HG02759 (cell line): ENCODE results near the gene SSTR3.
"Not testable (repeated sequence)": the region's sequence is repeated elsewhere in the genome, so short reads cannot be mapped to it uniquely, and the experiment has no call there.

Experiments used
- ATAC-seq: cut with Tn5 transposase; IDR thresholded peaks from one replicate; pipeline ENCODE4 v1.9.1; 2021; ENCODE audit warnings: mild to moderate bottlenecking, moderate library complexity; ENCODE audit not compliant: unreplicated experiment

Gene SSTR3

GRCh38 chr22:37183432-37184379 lies 28.6 kb downstream of the SSTR3 start:
- no peak for ATAC-seq

GRCh38 chr22:37182949-37183245 lies 29.4 kb downstream of the SSTR3 start:
- ATAC-seq, result no peak

DNA sequence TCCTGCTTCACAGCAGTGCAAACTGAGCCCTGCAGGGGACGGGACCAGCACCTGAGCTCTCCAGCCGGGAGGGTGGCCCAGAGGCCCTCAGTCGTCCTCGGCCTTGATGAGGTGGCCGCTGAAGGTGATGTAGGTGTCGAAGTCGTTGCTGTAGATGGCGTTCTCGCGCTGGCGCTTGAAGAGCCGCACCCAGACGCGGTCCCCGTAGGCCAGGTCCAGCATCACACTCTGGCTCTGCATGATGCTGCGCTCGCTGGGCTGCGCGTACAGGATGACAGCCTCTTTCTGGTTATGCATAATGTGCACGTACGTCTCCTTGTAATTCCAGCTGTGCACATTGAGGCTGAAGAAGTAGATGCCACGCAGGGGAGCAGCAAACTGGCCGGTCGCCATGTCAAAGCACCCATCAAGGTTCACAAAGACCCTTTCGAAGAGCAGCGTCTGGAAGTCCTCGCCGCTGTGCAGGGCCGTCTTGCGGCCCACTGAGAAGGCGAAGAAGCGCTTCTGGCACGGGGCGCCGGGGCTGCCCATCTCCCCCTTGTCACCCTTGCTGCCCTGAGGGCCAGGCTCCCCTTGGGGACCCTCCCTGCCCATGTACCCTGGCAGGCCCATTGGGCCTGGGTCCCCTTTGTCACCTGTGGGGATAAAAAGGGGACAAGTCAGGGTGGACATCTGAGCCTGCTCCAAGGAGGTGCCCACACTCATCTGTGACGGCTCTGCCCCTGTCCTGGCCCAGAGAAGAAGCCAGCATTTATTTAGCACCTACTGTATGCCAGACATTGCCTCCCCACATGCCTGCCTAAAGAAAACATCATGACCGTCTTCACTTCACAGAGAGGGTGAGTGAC lies 30.0 kb downstream of the SSTR3 start:
- no peak for ATAC-seq

- ATAC-seq, result no peak
These were observed 30.6 kb downstream of the SSTR3 start for GRCh38 chr22:37181681-37182080.

- no peak for ATAC-seq
These were observed 31.6 kb downstream of the SSTR3 start for GRCh38 chr22:37180531-37181231.

GRCh38 chr22:37179622-37180420 lies 32.5 kb downstream of the SSTR3 start:
- no peak for ATAC-seq

DNA sequence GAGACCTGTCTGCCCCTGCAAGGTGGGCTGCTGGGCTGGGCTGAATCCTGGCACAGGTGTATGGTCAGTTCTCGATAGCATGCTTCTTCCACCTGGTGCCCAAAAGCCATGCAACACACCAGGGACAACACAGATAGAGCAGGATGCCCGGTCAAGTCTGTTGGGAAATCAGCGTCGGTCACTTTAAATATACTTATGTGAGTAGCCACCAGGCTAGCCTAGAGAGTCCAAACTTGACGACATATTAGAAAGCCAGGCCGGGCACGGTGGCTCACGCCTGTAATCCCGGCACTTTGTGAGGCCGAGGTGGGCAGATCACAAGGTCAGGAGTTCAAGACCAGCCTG lies 33.2 kb downstream of the SSTR3 start:
- no peak for ATAC-seq

DNA sequence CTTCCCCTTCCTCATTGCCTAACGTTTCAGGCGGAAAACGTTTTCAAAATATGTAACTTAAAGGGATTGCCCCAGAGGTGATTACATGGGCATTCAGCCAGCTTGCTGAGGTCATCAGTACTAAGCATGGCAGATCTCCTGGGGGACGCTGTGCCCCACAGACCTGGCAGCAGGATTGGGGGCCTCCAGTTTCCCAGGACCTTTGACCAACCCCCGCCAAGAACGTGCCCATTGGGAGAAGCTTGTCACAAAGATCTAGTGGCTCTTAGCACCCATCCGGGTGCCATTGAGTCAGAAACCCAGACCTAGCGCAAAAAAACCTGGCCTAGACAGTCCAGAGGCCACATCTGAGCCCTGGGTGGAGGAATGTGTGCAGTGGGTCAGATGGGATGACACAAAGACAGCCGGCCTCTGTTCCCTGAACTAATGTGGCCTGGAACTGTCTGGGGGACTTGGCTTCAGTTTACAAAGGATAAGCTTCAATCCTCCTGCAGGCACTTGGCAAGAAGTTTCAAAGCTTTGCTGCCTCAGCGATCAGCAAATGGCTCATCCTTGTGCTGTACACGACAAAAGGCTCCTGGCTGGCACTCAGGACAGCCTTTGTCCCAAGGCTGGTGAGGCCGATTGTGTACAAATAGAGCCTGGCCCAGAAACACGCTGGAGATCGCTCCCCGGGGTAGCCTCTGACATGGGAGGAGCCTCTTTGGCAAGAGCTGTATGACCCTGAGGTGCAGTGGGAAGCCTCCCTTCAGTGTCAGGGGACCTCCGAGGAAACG lies 33.7 kb downstream of the SSTR3 start:
- no peak for ATAC-seq

GRCh38 chr22:37177755-37178154 lies 34.5 kb downstream of the SSTR3 start:
- ATAC-seq, result no peak

DNA sequence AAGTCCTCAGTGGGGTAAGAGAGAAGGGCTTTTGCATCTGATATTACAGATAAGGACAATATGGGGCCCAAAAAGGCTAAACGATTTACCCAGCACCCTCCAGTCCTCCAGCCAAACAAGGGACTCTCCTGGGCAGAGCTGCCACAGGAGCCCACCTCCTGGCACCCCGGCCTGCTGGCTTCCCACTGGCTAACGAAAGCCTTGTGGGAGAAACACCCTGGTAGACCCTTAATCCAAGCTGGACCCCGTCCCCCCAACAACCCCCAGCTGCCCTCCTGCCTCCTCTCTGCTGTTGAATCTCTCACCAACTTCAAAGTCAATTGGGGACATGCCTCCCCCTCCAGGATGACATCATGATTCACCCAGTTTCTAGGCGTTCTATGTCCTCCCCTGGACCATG lies 35.1 kb downstream of the SSTR3 start:
- no peak for ATAC-seq

DNA sequence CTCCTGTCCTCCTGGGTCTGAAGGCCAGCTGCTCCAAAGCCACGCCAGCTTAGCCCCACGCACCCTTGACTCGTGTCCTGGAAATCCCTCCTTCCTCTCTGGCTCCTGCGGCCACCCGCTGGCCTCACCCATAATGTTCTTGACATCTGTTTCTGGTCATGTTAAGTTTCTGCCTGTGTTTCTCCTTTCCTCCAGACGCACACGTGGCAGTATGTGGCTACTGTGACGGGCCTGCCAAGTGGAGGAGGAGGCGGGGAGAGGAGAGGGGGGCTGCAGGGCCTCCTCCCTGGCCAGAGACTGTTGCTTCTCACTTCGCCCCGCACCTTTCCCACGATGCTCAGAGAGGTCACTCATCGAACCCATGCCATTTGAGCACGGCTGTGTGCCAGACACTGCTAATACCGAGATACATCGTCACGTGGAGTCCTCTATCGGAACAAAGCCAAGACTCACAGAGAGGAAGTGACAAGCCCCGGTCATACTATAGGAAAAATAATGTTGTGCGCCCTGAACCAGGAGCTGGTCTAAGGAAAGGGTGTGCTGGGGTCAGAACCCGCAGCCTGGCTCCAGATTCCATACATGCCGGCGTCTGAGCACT lies 35.7 kb downstream of the SSTR3 start:
- ATAC-seq, result no peak

DNA sequence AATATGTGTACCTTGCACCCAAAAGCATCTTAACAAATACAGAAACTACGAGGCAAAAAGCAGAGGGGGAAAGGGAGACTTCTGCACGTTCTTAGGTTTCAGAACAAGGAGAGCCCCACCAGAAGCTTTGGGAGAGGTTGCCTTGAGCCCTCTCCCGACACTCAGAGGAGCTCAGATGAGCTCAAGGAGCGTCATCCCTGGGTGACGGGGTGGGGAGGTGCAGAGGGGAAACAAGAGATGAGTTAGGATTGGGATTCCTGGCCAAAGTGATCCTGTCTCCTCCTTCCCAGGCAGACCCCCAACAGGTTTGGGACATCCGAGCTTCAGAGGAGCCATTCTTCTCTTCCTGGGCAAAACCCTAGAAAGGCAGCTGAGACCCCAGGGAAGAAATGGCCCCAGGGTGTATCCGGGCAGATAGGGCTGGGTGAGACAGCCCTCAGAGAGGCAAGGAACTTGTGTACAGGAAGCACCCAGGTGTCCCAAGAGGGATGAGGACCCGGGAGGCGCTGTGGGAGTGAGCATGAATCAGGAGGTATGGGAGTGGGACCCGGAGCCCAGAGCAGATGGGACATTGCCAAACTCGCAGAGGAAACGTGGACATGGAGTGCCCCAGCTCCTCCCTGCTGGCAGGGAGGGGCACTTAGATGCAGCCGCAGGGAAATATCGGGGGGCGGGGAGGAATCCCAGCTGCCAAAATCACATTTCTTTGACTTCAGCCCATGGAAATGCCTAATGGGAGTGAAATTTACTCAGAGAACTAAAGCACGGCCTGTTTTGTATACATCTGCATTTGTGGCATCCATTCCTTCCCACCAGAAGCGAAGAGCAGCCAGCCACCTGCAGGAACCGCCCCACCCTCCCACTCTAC lies 36.6 kb downstream of the SSTR3 start:
- ATAC-seq, result no peak

- no peak for ATAC-seq
These were observed 37.3 kb downstream of the SSTR3 start for GRCh38 chr22:37174964-37175363.

DNA sequence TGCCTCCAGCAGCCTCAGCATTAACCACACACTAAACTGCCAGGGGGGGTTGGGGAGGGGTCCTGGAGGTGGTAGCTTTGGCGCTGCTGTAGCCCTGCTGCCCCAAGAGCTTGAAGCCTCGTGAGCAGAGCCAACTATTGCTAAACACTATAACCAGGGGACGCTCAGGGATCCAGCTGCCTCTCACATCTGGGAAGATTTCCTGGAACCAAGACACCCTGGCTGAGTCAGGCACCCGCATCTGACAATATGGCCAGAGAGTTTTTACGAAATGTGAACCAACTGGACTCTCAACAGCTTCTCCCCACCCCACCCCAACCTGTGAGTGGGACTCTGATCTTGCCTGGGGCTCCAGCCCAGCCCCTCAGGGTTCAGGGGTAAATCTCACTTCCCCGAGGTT lies 38.6 kb downstream of the SSTR3 start:
- no peak for ATAC-seq

GRCh38 chr22:37172266-37173245 lies 39.7 kb downstream of the SSTR3 start:
- no peak for ATAC-seq

DNA sequence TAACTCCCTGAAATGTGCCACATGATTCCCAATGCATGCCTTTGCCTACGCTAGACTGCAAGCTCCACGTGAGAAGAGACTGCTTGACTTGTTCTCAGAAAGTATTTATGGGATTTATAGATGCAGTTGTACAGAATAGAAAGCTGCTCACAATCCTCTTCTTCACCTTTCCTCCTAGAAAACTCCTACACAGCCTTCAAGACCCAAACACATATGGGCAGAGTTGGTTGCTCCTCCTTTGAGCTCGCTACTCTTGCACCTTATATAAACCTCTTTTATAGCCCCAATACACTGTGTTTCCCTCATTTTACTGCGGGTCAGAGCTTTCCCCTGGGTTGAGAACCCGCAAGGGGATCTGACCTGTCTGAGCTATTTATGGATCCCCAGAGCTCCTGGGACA lies 40.6 kb downstream of the SSTR3 start:
- no peak for ATAC-seq

- ATAC-seq, result not testable (repeated sequence)
These were observed 41.4 kb downstream of the SSTR3 start for GRCh38 chr22:37170689-37171405.
